Activated naive CD4-positive, alpha-beta T cell treated with anti-CD3 and anti-CD28 coated beads, Interleukin-2, amount 50 U/mL, for 16 hours (primary cell): ENCODE measurements around the gene SRPX.

Experiments used
- DNase-seq: peaks from one replicate; pipeline ENCODE4 v3.0.0-alpha.2; 2020

SRPX gene

GRCh38 chrX:38206036-38206435 is 14.6 kb downstream of the SRPX start:
- DNase-seq, result no peak

DNA sequence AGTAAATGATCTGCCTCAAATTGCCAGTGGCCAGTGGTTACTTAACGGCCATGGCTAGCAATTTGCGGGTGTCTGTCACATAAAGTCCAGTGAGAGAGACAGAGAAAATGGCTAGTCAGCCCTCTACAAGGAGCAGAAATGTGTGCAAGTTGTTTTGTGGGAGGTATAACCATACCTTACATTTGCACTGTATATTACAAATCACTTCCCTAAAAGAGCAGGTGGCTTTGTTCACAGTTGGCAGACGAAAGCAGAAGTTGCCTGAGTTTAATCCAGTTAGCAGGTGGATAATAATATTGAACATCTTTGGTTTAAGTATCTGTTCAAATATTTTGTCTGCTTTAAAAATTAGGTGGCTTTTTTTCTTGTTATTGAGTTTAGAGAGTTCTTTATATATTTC is 15.6 kb downstream of the SRPX start:
- no peak for DNase-seq

DNA sequence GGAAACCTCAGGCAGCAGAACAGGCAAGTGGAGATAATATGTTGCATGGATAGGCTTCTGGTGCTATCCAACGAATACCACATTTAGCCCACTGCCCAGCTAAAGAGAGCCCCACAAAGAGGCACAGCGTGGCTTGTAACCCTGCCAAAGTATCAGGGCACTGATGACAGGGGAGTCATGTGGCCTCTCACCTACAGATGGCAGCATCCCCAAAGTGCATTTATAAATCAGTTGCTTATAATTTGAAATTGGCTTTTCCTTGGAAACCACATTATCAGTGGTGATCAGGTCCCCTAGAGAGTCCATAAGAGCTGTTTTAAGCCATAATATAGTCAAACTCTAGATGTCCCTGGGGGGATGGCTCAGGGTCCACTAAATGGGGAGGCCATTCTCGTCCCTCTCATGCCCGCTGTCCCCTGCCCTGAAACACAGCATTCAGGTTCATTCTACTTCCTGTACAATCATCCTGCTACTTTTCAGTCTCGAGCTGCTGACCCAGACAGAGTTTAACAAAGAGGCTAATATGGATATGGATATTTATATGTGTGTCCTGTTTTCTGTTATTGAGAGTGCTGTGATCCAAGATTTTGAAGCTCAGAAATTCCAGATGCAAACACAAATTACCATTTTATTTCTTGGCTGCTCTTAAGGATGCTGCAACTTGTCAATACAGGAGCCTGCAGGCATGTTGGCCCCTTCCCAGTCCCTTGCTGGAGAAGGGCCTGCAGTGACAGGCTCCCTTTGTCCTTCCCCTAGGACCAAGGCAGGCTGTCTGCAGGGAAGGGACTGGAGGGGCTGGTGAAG is 28.5 kb downstream of the SRPX start:
- no peak for DNase-seq

DNA sequence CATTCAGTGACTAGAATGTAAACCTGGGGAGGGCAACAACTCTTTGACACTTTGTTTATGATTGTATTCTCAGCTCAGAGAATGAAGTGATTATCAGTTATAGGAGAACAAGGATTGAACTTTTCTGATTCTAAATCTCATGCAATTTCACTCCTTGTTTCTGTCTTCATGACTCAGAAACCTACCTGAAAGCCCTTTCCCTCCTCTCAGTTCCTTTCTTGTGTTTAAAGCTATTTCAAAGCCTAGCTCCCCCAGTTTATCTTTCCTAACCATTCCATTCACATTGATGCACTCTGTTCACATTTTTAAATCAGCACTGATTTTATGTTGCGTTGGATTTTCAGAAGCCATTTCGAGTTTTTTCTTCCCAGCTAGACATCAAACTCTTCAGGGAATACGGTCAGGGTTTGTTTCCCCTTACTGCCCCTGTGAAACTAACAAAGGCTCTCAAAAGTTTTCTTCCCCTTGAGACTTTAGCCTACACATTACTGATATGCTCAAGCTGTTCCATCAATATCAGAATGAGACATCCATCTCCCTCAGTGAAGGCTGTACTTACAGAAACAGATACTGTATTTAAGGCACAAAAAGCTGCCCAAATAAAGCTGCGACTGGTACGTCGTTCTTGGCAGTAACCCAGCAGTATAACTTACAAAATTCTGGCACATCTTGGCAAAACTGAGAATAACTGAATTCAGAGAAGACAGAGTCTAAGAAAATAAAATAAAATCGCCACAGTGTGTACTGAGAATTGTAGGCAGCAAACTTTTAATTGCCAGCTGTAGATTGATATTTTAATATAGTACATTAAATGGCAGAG is 31.0 kb downstream of the SRPX start:
- DNase-seq, result no peak

DNA sequence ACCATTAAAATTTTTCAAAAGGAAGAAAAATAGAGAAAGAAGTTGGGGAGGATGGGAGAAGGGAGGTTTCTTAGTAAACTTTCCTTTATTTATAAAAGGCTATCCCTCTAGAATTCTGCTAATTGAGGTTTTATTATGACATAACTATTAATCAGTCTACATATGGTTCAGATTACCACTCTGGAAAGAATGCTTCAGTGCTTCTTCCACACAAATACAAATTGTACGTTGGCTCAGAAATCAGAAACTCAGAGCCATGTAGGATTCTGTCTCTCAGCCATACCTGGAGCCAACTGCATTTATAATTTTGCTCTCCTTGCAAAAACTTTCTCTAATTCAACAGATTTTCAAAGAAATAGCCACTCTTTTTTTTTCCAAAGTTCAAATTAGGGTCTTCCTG is 37.1 kb downstream of the SRPX start:
- no peak for DNase-seq

DNA sequence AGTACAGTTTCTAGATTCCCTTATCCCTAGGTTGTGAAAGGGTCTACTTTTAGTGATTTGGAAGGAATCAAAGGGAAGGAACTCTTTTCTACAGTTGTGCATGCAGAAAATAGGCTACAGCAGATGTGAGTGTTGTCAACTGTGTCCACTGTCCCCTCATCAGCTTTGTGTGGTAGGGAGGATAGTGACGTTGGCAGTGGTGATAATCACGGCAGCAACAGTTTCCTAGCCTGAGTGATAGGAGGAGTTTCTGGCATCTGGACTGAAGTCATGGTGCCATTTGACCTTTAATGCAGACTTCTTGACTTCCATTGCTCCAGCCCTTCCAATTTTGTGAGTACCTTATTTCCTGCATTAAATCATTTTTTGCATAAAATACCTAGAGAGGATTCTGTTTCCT is 39.3 kb downstream of the SRPX start:
- no peak for DNase-seq

DNA sequence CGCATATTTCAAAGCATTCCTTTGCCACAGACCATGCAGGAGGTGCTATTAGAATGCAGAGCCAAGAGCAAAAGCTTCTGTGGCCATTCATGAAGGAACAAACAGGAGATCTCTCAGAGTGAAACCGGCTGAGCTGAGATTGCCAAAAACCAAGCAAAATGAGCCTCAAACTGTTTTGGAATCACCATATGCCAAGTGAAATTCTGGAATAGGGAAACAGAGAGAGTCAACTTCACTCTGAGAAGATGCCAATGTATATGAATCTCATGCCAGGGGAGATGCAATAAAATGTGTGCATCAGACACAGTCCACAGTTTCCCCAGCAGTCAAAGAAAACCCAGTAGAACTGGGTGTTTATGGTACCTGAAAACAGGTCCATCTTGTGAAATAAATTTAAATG is 42.3 kb downstream of the SRPX start:
- DNase-seq, result no peak

GRCh38 chrX:38175139-38175538 is 45.5 kb downstream of the SRPX start:
- no peak for DNase-seq

- DNase-seq, result no peak
These were observed 48.1 kb downstream of the SRPX start for GRCh38 chrX:38172596-38172995.

DNA sequence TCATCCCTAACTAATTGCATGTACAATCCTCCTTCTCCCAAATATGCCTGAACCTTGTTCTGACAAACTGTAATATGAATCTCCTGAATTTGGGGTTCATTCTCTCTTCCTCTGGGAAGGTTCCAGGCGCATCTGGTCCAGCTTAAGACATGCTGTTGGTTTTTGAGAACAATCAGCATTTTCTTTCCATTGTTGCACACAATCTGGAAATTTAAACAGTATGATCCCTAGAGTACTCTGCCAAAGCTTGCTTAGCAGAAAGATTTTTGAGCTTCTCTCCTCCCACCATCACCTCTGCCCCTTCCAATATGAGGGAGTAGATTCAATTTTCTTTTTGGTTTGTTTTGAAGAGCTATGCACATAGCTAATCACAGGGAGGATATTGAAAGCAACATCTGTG is 50.1 kb downstream of the SRPX start:
- no peak for DNase-seq

GRCh38 chrX:38166478-38167083 is 54.1 kb downstream of the SRPX start:
- DNase-seq, result no peak

DNA sequence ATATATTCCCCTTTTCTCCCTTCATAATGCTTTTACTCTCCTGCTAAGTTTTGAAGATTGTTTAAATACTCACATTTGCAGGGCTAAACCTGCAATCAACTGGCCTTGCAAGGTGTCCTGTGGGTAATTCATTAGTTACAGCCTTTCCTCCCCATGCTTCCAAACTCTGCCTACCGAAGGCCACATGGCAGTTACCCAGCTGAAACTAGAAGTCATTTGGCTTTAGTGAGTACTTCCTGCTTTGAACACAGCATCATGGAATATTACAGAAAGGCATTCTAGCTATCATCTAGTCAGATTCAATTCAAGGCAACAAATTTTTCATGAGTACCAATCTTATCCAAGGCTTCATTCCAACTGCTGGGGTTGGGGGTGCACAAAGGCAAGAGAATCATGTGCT is 55.6 kb downstream of the SRPX start:
- DNase-seq, result no peak

DNA sequence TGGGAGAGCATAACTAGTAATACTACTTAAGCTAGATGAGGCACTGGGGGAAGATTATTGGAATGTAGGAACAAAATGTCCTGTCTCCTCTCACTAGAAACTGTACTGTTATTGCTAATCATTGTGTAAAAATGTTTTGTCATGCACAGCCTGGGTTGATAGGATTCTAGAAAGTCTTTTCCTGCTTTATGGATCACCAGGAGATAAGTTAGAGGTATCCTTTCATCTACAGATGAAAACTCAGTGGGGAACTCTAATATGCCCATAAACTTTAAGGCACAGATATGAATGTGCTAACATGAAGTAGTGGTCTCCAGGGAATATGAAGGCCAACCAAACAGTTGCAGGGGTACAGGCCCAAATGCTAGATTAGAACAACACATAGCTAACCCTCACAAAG is 57.5 kb downstream of the SRPX start:
- DNase-seq, result no peak

DNA sequence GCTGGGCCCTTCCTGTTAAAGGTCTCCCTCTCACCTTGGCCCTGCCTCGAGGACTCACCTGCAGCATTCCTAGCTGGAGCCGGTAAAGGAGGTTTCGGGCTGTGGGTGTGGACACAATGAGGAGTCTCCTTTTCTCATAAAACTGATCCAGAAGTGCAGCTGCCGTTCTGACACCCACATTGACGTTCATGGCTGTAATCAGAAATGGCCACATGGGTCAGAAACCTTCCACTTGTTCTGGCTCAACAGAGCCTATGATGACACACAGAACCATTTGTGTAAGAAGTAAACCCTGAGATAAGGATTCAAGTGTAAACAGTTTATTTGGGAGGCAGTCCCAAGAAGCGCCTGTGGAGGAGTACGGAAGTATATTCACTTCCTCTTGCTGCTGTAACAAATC is 63.8 kb downstream of the SRPX start:
- no peak for DNase-seq

DNA sequence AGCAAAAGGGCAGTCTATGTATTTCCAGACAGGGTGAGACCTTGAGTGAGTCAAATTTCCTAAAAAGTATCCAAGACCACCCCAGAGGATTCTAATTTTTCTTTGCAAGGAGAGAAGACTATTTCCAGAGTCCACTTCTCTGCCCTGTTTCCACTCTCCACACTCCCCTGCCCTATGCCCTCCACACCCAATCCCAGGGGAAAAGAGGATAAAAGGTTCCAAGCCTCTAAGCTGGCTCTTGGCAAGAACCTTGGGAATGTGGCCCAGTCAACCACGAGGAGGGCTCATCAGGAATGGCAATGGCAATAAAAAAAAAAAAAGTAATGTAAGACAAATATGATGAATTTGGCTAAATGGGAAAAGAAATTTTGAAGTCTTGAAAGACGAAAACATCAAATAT is 65.9 kb downstream of the SRPX start:
- no peak for DNase-seq

DNA sequence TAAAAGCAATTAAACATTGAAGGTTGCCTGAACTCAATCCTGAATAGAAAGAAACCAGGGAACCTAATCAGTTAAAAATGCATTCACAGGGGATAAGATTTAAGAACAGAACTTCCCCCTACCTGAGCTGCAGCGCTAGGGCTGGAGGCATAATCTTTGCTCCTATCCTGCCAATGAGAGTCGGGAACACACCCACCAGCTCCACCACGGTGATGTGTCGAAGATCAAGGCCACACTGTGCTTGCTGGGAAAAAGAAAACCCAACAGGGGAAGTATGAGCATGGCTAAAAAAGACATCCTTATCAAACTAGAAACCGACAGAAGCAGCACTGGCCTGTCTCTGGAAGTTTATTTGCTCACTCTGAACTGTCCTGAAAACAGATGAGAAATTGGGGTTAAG is 66.3 kb downstream of the SRPX start:
- DNase-seq, result no peak

- no peak for DNase-seq
These were observed 69.2 kb downstream of the SRPX start for GRCh38 chrX:38151441-38151840.

DNA sequence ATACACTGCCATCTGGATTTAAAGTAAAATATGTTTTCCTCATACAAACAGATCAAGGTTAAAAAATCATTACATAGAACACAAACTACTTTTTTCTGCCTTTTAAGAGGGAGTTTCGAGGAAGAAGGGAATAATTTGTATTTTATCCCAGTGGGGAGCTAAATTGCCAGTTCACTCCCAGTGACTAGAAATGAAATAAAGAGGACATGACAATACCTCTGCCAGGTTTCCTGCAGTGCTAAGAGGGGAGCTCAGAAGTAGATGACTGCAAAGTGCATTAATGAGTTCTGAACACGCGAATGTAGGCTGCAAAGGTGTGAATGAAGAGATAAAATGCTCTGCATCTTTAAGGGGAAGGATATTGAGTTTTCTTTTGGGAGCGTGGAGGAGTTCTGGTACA is 69.7 kb downstream of the SRPX start:
- no peak for DNase-seq

GRCh38 chrX:38149016-38149415 is 71.7 kb downstream of the SRPX start:
- no peak for DNase-seq

GRCh38 chrX:38142610-38143009 is 78.1 kb downstream of the SRPX start:
- no peak for DNase-seq

DNA sequence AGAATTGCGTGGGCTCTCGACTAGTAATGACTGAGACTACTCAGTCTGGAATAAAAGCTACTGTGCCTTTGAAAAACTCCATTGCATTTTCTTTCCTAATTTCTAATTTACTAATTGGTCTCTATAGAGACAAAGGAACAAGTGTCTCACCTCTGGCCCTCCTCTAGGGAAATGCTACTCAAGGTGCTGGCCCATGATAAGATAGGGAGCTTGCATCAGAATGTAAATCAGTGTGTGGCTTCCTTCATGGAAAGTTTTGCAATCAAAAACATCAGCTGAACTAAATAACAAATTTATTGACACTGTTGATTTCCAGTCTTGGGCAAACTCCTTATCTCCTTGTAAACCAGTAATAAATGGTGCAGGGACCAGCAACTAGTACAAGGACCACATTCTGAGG is 81.8 kb downstream of the SRPX start:
- DNase-seq, result no peak

DNA sequence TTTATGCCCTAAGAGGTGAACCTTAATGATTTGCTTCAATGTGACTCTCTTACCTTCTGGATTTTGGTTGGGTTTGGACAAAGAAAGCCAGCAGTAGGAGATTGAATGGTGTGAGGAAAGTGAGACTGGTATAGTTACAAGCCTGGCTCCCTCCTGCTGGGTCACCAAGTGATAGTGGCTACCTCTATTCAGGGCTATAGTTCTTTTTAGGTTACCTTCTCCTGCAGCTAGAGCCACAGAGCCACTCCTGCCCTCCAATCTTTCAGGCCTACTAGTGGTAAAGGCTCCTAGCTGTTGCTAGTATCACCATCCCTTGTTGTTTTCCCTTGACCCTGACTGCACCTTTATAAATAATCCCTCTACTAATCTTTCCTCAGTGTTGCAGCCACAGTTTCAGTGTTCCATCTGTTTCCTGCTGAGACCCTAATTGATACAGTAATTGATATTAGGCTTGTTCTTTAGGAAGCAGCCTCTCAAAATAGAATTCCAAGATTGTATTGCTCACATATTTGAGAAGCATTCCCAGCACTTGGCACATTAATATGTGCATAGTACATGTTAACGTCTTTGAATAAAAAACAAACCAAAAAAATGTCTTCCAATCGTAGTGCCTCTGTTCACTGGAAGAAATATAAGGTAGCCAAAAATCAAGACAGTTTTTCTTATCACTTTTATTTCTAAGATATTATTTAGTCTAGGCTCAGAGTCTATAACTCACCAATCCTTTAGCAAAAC is 82.3 kb downstream of the SRPX start:
- no peak for DNase-seq

GRCh38 chrX:38129366-38129765 is 91.3 kb downstream of the SRPX start:
- no peak for DNase-seq
